Transverse colon (tissue), 4 donors: ENCODE results near the gene MELK. TPM values are rescaled to one million over a fixed set of nuclear protein-coding genes. Genes with fewer than 3 reads are reported as not detected.

Source experiments
- DNase-seq: peaks from one replicate; pipeline ENCODE4 v3.0.0-alpha.2; 2019
- H3K27ac ChIP-seq, 4 donors: fragments of 200-600 bp; sonication (generic); 2 replicates each; pipeline ENCODE4 v1.5.1; 2016 to 2018; ENCODE audit warnings: inconsistent platforms in 4 of 4
- H3K27me3 ChIP-seq: fragments of 200-600 bp; sonication (generic); 2 replicates; pipeline ENCODE4 v1.5.1; 2017; ENCODE audit warnings: inconsistent platforms
- H3K36me3 ChIP-seq, 4 donors: fragments of 200-600 bp; sonication (generic); 2 replicates each; pipeline ENCODE4 v1.5.1; 2017 to 2019; ENCODE audit warnings: inconsistent platforms in 4 of 4
- H3K4me1 ChIP-seq, 4 donors: fragments of 200-600 bp; sonication (generic); 2 replicates each; pipeline ENCODE4 v1.5.1; 2017 to 2020; ENCODE audit warnings: inconsistent platforms in 4 of 4
- H3K4me3 ChIP-seq, 4 donors: fragments of 200-600 bp; sonication (generic); 1 replicate in 1 of 4; 2 replicates in 3 of 4; pipeline versions ENCODE4 v1.5.1 to v1.6.1; 2017 to 2019; ENCODE audit warnings: inconsistent platforms in 4 of 4
- H3K9me3 ChIP-seq, 2 donors: fragments of 200-600 bp; sonication (generic); 2 replicates each; pipeline ENCODE4 v1.5.1; 2017 to 2019; ENCODE audit warnings: inconsistent platforms in 2 of 2
- CTCF ChIP-seq, 5 experiments: fragments of 200-600 bp in 3 of 5; fragments of 450-650 bp in 2 of 5; sonication (generic) in 3 of 5; IDR thresholded peaks; 1 replicate in 2 of 5; 2 replicates in 3 of 5; pipeline ENCODE4 v1.5.1; 2016 to 2017; ENCODE audit warnings: antibody characterized with exemption in 5 of 5, inconsistent platforms in 3 of 5, mild to moderate bottlenecking in 2 of 5, moderate library complexity in 1 of 5
- EP300 ChIP-seq: sonication (generic); formaldehyde crosslinking; IDR thresholded peaks from one replicate; pipeline ENCODE4 v1.6.1; 2017; ENCODE audit warnings: antibody characterized with exemption, low read depth
- POLR2A ChIP-seq: fragments of 450-650 bp; IDR thresholded peaks from one replicate; pipeline ENCODE4 v1.6.1; 2016; ENCODE audit warnings: antibody characterized with exemption, mild to moderate bottlenecking, moderate library complexity
- POLR2AphosphoS5 ChIP-seq, 3 donors: sonication (generic); formaldehyde crosslinking; IDR thresholded peaks; one replicate each; pipeline ENCODE4 v1.6.1; 2016; ENCODE audit warnings: antibody characterized with exemption in 3 of 3
- WGBS, 2 donors: methylation state at CpG; one replicate each; pipeline ENCODE4 v1.1.5; 2018; ENCODE audit warnings: low coverage in 1 of 2; 5-methylcytosine and 5-hydroxymethylcytosine counted together
- in situ Hi-C, 4 donors: fragments of 200-750 bp; cut with MboI; loops; one replicate each; pipeline versions ENCODE4 v1.15.0 to v1.15.1; 2017; ENCODE audit warnings: low sequenced_read_pairs in 3 of 4, low pct_ligation_motif_present in 1 of 4, low pct_unique_long_range_greater_than_20kb in 1 of 4
- intact Hi-C: fragments of 100-400 bp; cut with DNase I; formaldehyde crosslinking; loops from one replicate; pipeline ENCODE4 v1.15.1; 2023; ENCODE audit warnings: low total_unique reads
- total RNA-seq, 4 donors: library from RNA; depleted of rRNA; stranded (reverse); fragments of >200 nt; gene quantifications; one replicate each; pipeline ENCODE4 v1.1.0, GENCODE V29; 2016

The MELK gene
- total RNA-seq, 4 donors from 2014 or later, result 0.75 to 11.5 (median 3.0) TPM

GRCh38 chr9:36597412-36598178 lies 24.9 kb downstream of the MELK start:
- DNase-seq, result no peak
- Histone ChIP-seq H3K27me3 (no peaks in the 10 kb centered on the region), H3K9me3 (no peaks in the 10 kb centered on the region), H3K27ac (no peak overlapping the region), H3K36me3 (no peaks in the 10 kb centered on the region), H3K4me1 (no peaks in the 10 kb centered on the region), H3K4me3 (no peak overlapping the region)
- WGBS, 2 donors, result 88 to 90% methylated on average over 2 of the region's 2 CpGs
- intact Hi-C loops, result no loop called here
- in situ Hi-C loops, result no loop called here
- TF ChIP-seq EP300 (no peak), CTCF (IDR thresholded peaks at IDR 0.05) (peak; percentile 41 to 62 (median 46))

- no peak for DNase-seq
- intact Hi-C loops, result no loop called here
- Histone ChIP-seq H3K27me3 (no peaks in the 10 kb centered on the region), H3K27ac (no peak overlapping the region), H3K9me3 (no peaks in the 10 kb centered on the region), H3K4me1 (no peaks in the 10 kb centered on the region), H3K4me3 (no peak overlapping the region), H3K36me3 (no peaks in the 10 kb centered on the region)
- WGBS, 2 donors, result 75 to 90% methylated on average over 1 of the region's 1 CpG
- in situ Hi-C loops, result no loop called here
- no peak for TF ChIP-seq POLR2AphosphoS5 (IDR thresholded peaks at IDR 0.05)
- TF ChIP-seq CTCF (IDR thresholded peaks at IDR 0.05), result no peak
- no peak for TF ChIP-seq EP300
- TF ChIP-seq POLR2A, result no peak
Measured at GRCh38 chr9:36598273-36598672, 25.6 kb downstream of the MELK start.

GRCh38 chr9:36603006-36603405 lies 30.3 kb downstream of the MELK start:
- Histone ChIP-seq H3K27ac (no peak overlapping the region), H3K9me3 (no peaks in the 10 kb centered on the region), H3K4me3 (no peak overlapping the region), H3K4me1 (no peaks in the 10 kb centered on the region), H3K27me3 (no peaks in the 10 kb centered on the region), H3K36me3 (no peaks in the 10 kb centered on the region)
- TF ChIP-seq EP300 (no peak), POLR2AphosphoS5 (IDR thresholded peaks at IDR 0.05) (no peak), CTCF (IDR thresholded peaks at IDR 0.05) (no peak), POLR2A (no peak)
- WGBS, 2 donors, result 61 to 64% methylated on average over 3 of the region's 3 CpGs
- no peak for DNase-seq
- intact Hi-C loops, result no loop called here
- in situ Hi-C loops, result no loop called here

GRCh38 chr9:36609306-36609705 lies 36.6 kb downstream of the MELK start:
- in situ Hi-C loops, result no loop called here
- no peak for TF ChIP-seq POLR2AphosphoS5 (IDR thresholded peaks at IDR 0.05)
- no peak for TF ChIP-seq POLR2A
- TF ChIP-seq EP300, result no peak
- no peak for TF ChIP-seq CTCF (IDR thresholded peaks at IDR 0.05)
- Histone ChIP-seq H3K9me3 (no peaks in the 10 kb centered on the region), H3K36me3 (no peaks in the 10 kb centered on the region), H3K27me3 (no peaks in the 10 kb centered on the region), H3K4me3 (no peak overlapping the region), H3K4me1 (no peaks in the 10 kb centered on the region), H3K27ac (no peak overlapping the region)
- intact Hi-C loops, result no loop called here
- no peak for DNase-seq
- WGBS, 2 donors, result 93 to 100% methylated on average over 2 of the region's 2 CpGs
